WERI-Rb-1 (cell line): ENCODE measurements around the gene TNC.

ENCODE experiments used
- DNase-seq: peaks from one replicate; pipeline ENCODE4 v3.0.0-alpha.2; 2020
- H3K27ac ChIP-seq: fragments of 250-450 bp; sonication (Bioruptor Pico); 2 replicates; pipeline ENCODE4 v1.5.1; 2020; ENCODE audit warnings: mild to moderate bottlenecking, moderate library complexity
- H3K27me3 ChIP-seq: fragments of 250-450 bp; sonication (Bioruptor Pico); 2 replicates; pipeline ENCODE4 v1.5.1; 2021; ENCODE audit warnings: mild to moderate bottlenecking, low read depth, moderate library complexity; ENCODE audit not compliant: insufficient read depth, severe bottlenecking
- H3K36me3 ChIP-seq: fragments of 250-450 bp; sonication (Bioruptor Pico); 2 replicates; pipeline ENCODE4 v1.5.1; 2020; ENCODE audit warnings: mild to moderate bottlenecking, moderate library complexity
- H3K4me3 ChIP-seq: 2 replicates; pipeline ENCODE4 v1.5.1; 2011; ENCODE audit warnings: low read depth, mild to moderate bottlenecking, control low read depth, low read length
- H3K9me3 ChIP-seq: fragments of 250-450 bp; sonication (Bioruptor Pico); 2 replicates; pipeline ENCODE4 v1.5.1; 2021; ENCODE audit warnings: mild to moderate bottlenecking, moderate library complexity; ENCODE audit not compliant: severe bottlenecking
- TF ChIP-seq, protein P1 (sequence below): IDR thresholded peaks from 2 replicates; pipeline ENCODE4 v1.5.1; 2011; ENCODE audit warnings: low read depth, mild to moderate bottlenecking, control low read depth, inconsistent platforms, low read length

The TNC gene

DNA sequence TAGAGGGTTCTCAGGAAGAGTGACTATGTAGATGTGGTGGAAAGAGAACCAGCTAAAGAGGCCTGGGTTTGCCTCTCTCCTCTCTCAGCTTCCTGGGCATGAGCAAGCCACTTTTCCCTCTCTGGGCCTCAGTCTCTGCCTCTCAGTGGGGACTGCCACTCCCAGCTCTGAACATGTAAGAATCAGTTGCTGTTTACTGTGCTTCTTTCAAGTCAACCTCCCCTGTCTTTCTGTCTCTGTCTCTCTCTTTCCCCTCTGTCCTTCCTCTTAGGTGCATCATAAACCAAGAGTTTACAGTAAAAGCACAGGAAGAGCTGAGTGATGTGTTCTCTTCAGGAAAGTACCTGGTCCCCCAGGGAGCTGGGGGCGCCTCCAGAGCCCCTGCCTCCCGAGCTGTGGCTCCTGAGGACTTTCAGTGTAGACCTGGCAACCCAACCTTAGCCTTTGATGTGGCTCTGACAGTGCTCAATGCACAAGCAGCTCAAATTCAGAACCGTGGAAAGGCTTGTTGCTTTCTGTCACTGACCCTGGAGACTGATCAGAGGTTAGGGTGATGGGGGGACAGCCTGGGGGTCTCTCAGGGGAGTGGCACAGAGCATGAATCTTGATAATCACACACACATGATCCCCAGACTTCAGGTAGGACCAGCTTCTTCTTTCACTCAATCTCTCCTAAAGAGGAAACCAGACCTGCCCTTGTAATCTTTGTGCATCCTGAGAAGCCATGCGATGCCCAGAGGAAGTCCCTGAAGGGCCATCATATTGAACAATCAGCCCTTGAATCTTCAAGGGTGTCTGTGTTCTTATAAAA lies 128.2 kb downstream of the TNC start:
- Histone ChIP-seq H3K36me3 (no peaks in the 10 kb centered on the region), H3K4me3 (no peak overlapping the region), H3K27me3 (no peaks in the 10 kb centered on the region), H3K27ac (no peak overlapping the region), H3K9me3 (no peaks in the 10 kb centered on the region)
- no peak for DNase-seq
- TF ChIP-seq, protein P1, sequence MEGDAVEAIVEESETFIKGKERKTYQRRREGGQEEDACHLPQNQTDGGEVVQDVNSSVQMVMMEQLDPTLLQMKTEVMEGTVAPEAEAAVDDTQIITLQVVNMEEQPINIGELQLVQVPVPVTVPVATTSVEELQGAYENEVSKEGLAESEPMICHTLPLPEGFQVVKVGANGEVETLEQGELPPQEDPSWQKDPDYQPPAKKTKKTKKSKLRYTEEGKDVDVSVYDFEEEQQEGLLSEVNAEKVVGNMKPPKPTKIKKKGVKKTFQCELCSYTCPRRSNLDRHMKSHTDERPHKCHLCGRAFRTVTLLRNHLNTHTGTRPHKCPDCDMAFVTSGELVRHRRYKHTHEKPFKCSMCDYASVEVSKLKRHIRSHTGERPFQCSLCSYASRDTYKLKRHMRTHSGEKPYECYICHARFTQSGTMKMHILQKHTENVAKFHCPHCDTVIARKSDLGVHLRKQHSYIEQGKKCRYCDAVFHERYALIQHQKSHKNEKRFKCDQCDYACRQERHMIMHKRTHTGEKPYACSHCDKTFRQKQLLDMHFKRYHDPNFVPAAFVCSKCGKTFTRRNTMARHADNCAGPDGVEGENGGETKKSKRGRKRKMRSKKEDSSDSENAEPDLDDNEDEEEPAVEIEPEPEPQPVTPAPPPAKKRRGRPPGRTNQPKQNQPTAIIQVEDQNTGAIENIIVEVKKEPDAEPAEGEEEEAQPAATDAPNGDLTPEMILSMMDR: no peak

DNA sequence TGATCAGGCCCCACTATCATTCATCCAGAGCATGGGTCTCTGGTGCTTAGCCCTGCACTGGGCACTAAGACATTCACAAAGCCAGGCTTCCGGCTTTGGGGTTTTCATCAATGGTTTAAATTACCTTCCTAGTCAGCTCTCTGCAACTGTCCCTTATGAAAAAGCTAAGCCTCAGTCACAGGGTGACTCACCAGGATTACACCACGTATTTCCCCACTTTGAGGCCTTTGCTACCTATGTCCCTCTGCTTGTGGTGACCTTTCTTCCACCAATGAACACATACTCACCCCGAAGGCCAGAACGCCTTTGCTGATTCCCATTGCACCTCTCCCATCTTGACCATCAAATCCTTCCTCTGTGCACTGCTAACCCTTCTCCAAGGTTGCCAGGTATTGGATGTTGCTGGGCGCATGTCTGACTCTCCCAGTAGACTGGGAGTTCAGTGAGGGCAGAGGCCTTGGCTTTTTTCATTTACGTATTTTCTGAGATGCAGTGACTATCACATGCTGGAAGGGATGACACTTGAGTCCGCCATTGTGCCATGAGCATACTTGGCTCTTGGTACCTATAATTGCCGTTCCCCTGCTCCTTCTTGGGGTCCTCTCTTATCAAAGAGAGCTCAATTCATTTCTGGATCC lies 128.9 kb downstream of the TNC start:
- Histone ChIP-seq H3K4me3 (no peak overlapping the region), H3K27ac (no peak overlapping the region)

DNA sequence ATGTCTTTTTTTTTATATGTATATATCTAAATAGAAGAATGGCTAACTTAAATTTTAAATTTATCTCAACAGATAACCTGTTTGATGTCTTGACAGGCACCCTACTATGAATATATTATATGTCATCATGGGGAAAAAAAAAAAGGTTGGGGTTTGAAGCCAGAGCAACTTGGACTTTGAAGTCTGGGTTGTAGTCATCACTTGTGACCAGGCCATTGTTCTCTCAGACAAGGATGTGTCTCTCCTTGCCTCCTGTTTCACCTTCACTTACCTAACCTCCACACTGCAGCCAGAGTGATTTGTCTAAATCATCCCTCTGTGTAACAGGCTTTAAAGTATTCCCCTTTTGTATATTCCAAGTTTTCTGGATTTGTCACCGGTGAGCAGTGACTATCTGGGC lies 130.8 kb downstream of the TNC start:
- Histone ChIP-seq H3K27ac (no peak overlapping the region), H3K27me3 (no peaks in the 10 kb centered on the region), H3K4me3 (no peak overlapping the region), H3K36me3 (no peaks in the 10 kb centered on the region), H3K9me3 (no peaks in the 10 kb centered on the region)
- TF ChIP-seq, protein P1: no peak
- no peak for DNase-seq

More for the DNA sequence above, 128.9 kb downstream of the TNC start:
- TF ChIP-seq, protein P1: no peak
- Histone ChIP-seq H3K36me3 (no peaks in the 10 kb centered on the region), H3K9me3 (no peaks in the 10 kb centered on the region), H3K27me3 (no peaks in the 10 kb centered on the region)
- no peak for DNase-seq

DNA sequence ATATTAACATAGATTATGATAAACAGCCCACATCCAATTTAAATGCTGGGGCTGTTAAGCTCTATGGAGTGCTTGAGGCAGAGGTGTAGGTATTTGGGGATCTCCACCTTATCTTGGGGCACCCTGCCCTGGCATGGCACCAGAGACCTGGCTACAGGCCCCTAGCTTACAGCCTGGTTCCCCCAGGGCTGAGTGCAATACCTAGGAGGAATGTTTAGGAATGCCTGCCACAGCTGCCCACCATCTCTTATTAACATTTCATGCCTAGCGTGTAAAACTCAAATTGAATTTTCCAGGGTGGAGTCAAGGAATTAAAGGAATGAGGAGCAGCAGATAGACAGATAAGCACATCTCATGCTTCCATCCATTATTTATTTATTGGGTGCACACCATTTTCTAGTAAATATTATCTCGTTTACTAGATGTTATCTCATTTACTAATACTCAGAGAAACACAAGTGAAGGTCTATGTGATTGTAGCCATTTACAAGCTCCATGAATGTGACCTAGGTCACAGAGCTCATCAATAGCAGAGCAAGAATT lies 131.9 kb downstream of the TNC start:
- Histone ChIP-seq H3K36me3 (no peaks in the 10 kb centered on the region), H3K9me3 (no peaks in the 10 kb centered on the region), H3K4me3 (no peak overlapping the region), H3K27me3 (no peaks in the 10 kb centered on the region), H3K27ac (no peak overlapping the region)
- DNase-seq: no peak
- TF ChIP-seq, protein P1: no peak

DNA sequence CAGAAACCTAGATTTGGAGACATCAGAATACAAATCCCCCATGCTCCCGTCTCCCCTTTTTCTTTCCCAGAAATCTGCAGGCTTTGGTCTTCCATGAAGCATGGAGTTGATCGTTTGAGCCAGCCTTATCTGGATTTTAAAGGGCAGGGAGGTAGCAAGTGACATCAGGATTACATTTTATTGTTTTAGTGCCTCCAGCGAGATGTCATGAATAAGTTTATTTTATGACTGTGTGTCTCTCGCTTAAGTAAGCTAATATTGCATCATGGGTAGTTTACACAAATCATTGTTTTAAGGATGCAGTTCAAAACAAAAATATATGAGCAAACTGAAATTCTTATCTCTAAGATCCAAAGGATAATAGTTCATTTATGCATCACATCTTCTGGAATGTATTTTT lies 136.9 kb downstream of the TNC start:
- no peak overlapping the region for H3K4me3 ChIP-seq
- DNase-seq: no peak
- H3K27ac ChIP-seq: no peak overlapping the region

More for the DNA sequence above, 136.9 kb downstream of the TNC start:
- Histone ChIP-seq H3K27me3 (no peaks in the 10 kb centered on the region), H3K9me3 (no peaks in the 10 kb centered on the region), H3K36me3 (no peaks in the 10 kb centered on the region)
- TF ChIP-seq, protein P1: no peak
